ENCODE results near the gene FAM156A.
"Not testable (repeated sequence)": the region's sequence is repeated elsewhere in the genome, so short reads cannot be mapped to it uniquely, and the experiment has no call there.

FAM156A gene

GRCh38 chrX:52979993-52980392, 21.7 kb upstream of the FAM156A start:
- no peak for FAIRE-seq
- no peak for TF ChIP-seq CTCF (IDR thresholded peaks at IDR 0.05; ENCODE audit: insufficient read depth, missing control alignments)
- no peak for DNase-seq (ENCODE audit: insufficient read length, low spot score)

GRCh38 chrX:52979568-52979967, 21.2 kb upstream of the FAM156A start:
- no peak for FAIRE-seq

GRCh38 chrX:52977953-52978352, 19.6 kb upstream of the FAM156A start:
- no peak for TF ChIP-seq CTCF (IDR thresholded peaks at IDR 0.05; ENCODE audit: insufficient read depth, missing control alignments)
- DNase-seq (ENCODE audit: insufficient read length, low spot score) = no peak
- no peak for FAIRE-seq

More at GRCh38 chrX:52979568-52979967, 21.2 kb upstream of the FAM156A start:
- DNase-seq (ENCODE audit: insufficient read length, low spot score) = no peak
- TF ChIP-seq CTCF (IDR thresholded peaks at IDR 0.05; ENCODE audit: insufficient read depth, missing control alignments) = no peak

GRCh38 chrX:52975576-52975975, 17.3 kb upstream of the FAM156A start:
- DNase-seq (ENCODE audit: insufficient read length, low spot score); FAIRE-seq: not testable (repeated sequence)

GRCh38 chrX:52974336-52974992, 16.1 kb upstream of the FAM156A start:
- not testable (repeated sequence) for DNase-seq (ENCODE audit: insufficient read length, low spot score); FAIRE-seq

GRCh38 chrX:52967922-52968321, 9.6 kb upstream of the FAM156A start:
- not testable (repeated sequence) for DNase-seq (ENCODE audit: insufficient read length, low spot score); FAIRE-seq

- not testable (repeated sequence) for FAIRE-seq; DNase-seq (ENCODE audit: insufficient read length, low spot score)
Measured at GRCh38 chrX:52966993-52967738, 8.8 kb upstream of the FAM156A start.

GRCh38 chrX:52958961-52959360, 643 bp upstream of the FAM156A start:
- DNase-seq (ENCODE audit: insufficient read length, low spot score); FAIRE-seq: not testable (repeated sequence)

GRCh38 chrX:52949884-52950283, 8.4 kb downstream of the FAM156A start:
- FAIRE-seq; DNase-seq (ENCODE audit: insufficient read length, low spot score): not testable (repeated sequence)

GRCh38 chrX:52949325-52949724, 9.0 kb downstream of the FAM156A start:
- not testable (repeated sequence) for DNase-seq (ENCODE audit: insufficient read length, low spot score); FAIRE-seq

- not testable (repeated sequence) for DNase-seq (ENCODE audit: insufficient read length, low spot score); FAIRE-seq
Measured at GRCh38 chrX:52948265-52948664, 10.1 kb downstream of the FAM156A start.

GRCh38 chrX:52947501-52947900, 10.8 kb downstream of the FAM156A start:
- not testable (repeated sequence) for FAIRE-seq; DNase-seq (ENCODE audit: insufficient read length, low spot score)

GRCh38 chrX:52945838-52946494, 12.4 kb downstream of the FAM156A start:
- DNase-seq (ENCODE audit: insufficient read length, low spot score); FAIRE-seq: not testable (repeated sequence)

GRCh38 chrX:52941728-52942127, 16.6 kb downstream of the FAM156A start:
- FAIRE-seq; DNase-seq (ENCODE audit: insufficient read length, low spot score): not testable (repeated sequence)

GRCh38 chrX:52940704-52941103, 17.6 kb downstream of the FAM156A start:
- peak; percentile 44 for FAIRE-seq
- DNase-seq (ENCODE audit: insufficient read length, low spot score) = not testable (repeated sequence)

GRCh38 chrX:52935470-52935784, 22.9 kb downstream of the FAM156A start:
- not testable (repeated sequence) for FAIRE-seq; DNase-seq (ENCODE audit: insufficient read length, low spot score)
